ENCODE measurements around the gene PCDHB3.

The PCDHB3 gene

GRCh38 chr5:141100243-141100805 is at the start of gene PCDHB3:
Gene PCDHB3 (plus strand): TSS chr5:141100473. CDS start chr5:141100650, 177 bp downstream.
- no peak for DNase-seq (ENCODE audit: low spot score)
- peak within 1 kb of the TSS; percentile 34 for H3K4me3 ChIP-seq
- no peak within 1 kb of the TSS for H3K27ac ChIP-seq
- TF ChIP-seq CTCF (IDR thresholded peaks at IDR 0.05), result no peak

GRCh38 chr5:141050622-141051520 is 49.4 kb upstream of the PCDHB3 start, which contains the start of gene PCDHB1:
Gene PCDHB1 (plus strand): TSS chr5:141051374. CDS start chr5:141051471, 97 bp downstream.
- no peak for DNase-seq (ENCODE audit: low spot score)
- Histone ChIP-seq H3K27ac (no peak within 1 kb of the TSS), H3K4me3 (peak within 1 kb of the TSS; percentile 74)
- TF ChIP-seq CTCF (IDR thresholded peaks at IDR 0.05), result no peak

- TF ChIP-seq CTCF (IDR thresholded peaks at IDR 0.05), result no peak
- DNase-seq (ENCODE audit: low spot score), result no peak
- Histone ChIP-seq H3K27ac (no peak overlapping the region), H3K4me3 (peak overlapping the region; percentile 74)
Observed at GRCh38 chr5:141051521-141051866, 48.8 kb upstream of the PCDHB3 start.

- H3K27ac ChIP-seq, result no peak overlapping the region
- TF ChIP-seq CTCF (IDR thresholded peaks at IDR 0.05), result no peak
- peak overlapping the region; percentile 27 for H3K4me3 ChIP-seq
- DNase-seq (ENCODE audit: low spot score), result no peak
Observed at GRCh38 chr5:141077826-141078225, 22.4 kb upstream of the PCDHB3 start.

GRCh38 chr5:141082228-141082627 is 18.0 kb upstream of the PCDHB3 start:
- Histone ChIP-seq H3K4me3 (no peak overlapping the region), H3K27ac (no peak overlapping the region)
- DNase-seq (ENCODE audit: low spot score), result no peak
- TF ChIP-seq CTCF (IDR thresholded peaks at IDR 0.05), result no peak

GRCh38 chr5:141084487-141084989 is 15.7 kb upstream of the PCDHB3 start:
- TF ChIP-seq CTCF (IDR thresholded peaks at IDR 0.05), result no peak
- peak overlapping the region; percentile 64 for H3K4me3 ChIP-seq
- peak overlapping the region; percentile 32 to 38 for H3K27ac ChIP-seq
- no peak for DNase-seq (ENCODE audit: low spot score)
